ENCODE results near the gene WDR20.

DNA sequence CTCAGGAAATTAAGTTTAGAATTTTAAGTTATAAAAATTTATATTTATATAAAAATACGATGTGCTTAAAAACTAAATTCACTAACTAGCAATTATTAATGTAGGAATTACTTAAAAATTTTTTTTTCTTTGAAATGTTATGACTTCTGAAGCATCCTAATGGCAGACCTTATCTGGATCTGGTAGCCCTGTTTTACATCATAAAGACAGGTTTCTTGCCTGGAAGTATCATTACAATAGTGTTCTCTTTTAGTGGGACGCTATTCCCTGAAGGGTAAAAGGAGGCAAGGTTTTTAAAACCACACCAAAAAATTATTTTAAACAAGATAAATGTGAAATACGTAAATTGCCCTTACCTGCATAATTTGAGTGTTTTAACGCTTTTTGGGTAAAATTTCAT, 2.1 kb downstream of the WDR20 start:
- no peak for TF ChIP-seq EZH2 (IDR thresholded peaks at IDR 0.05; ENCODE audit: insufficient read depth, poor library complexity, severe bottlenecking)
- no peak for TF ChIP-seq EZH2phosphoT487 (IDR thresholded peaks at IDR 0.05; ENCODE audit: insufficient read depth, low read depth)

Measured in GM23248 (cell line).